Activated T-helper 1 cell treated with Interleukin-2 at 50 U/mL for 16 hours (primary cell): ENCODE data around the gene SCOC.
A peak's percentile ranks its signal among the peaks of the same experiment; 100 is the strongest.

Experiments
- DNase-seq: peaks from one replicate; pipeline ENCODE4 v3.0.0-alpha.2; 2020; ENCODE audit warnings: low read depth

SCOC gene

GRCh38 chr4:140373328-140374129, at the start of gene SCOC:
Gene SCOC, plus strand, starts transcription at chr4:140373646. Its CDS starts 5,525 bp downstream, at chr4:140379171.
- peak; percentile 90 for DNase-seq

- no peak for DNase-seq
Observed at GRCh38 chr4:140326395-140326993, 47.0 kb upstream of the SCOC start.

- DNase-seq: no peak
Observed at GRCh38 chr4:140330311-140330900, 43.0 kb upstream of the SCOC start.

- DNase-seq: no peak
Observed at GRCh38 chr4:140331245-140331644, 42.2 kb upstream of the SCOC start.

- DNase-seq: no peak
Observed at GRCh38 chr4:140331876-140332275, 41.6 kb upstream of the SCOC start.

GRCh38 chr4:140332734-140333133, 40.7 kb upstream of the SCOC start:
- DNase-seq: no peak

GRCh38 chr4:140333523-140333922, 39.9 kb upstream of the SCOC start:
- DNase-seq: no peak

GRCh38 chr4:140335076-140335475, 38.4 kb upstream of the SCOC start:
- DNase-seq: no peak

GRCh38 chr4:140336730-140337129, 36.7 kb upstream of the SCOC start:
- no peak for DNase-seq

- DNase-seq: no peak
Observed at GRCh38 chr4:140342620-140343019, 30.8 kb upstream of the SCOC start.

- no peak for DNase-seq
Observed at GRCh38 chr4:140343303-140343702, 30.1 kb upstream of the SCOC start.

- DNase-seq: no peak
Observed at GRCh38 chr4:140344101-140344500, 29.3 kb upstream of the SCOC start.

GRCh38 chr4:140344621-140345020, 28.8 kb upstream of the SCOC start:
- DNase-seq: no peak

GRCh38 chr4:140346136-140346535, 27.3 kb upstream of the SCOC start:
- no peak for DNase-seq

- DNase-seq: no peak
Observed at GRCh38 chr4:140349816-140350215, 23.6 kb upstream of the SCOC start.

- DNase-seq: no peak
Observed at GRCh38 chr4:140351093-140352075, 22.1 kb upstream of the SCOC start.

- DNase-seq: no peak
Observed at GRCh38 chr4:140353786-140354185, 19.7 kb upstream of the SCOC start.

GRCh38 chr4:140355288-140355687, 18.2 kb upstream of the SCOC start:
- DNase-seq: no peak

GRCh38 chr4:140357868-140358267, 15.6 kb upstream of the SCOC start:
- no peak for DNase-seq

GRCh38 chr4:140358281-140358680, 15.2 kb upstream of the SCOC start:
- DNase-seq: no peak

GRCh38 chr4:140359562-140360427, 13.7 kb upstream of the SCOC start:
- peak; percentile 43 for DNase-seq
